Thymus (tissue), 11 donors: ENCODE measurements around the gene LRFN4. TPM values are rescaled to one million over a fixed set of nuclear protein-coding genes. Genes with fewer than 3 reads are reported as not detected.
A peak's percentile ranks its signal among the peaks of the same experiment; 100 is the strongest.

Source experiments
- DNase-seq, 9 donors: peaks; one replicate each; pipeline ENCODE4 v3.0.0-alpha.2; 2013; ENCODE audit warnings: low spot score in 9 of 9, low read depth in 6 of 9, missing footprints in 1 of 9
- H3K27ac ChIP-seq, 2 donors: one replicate each; pipeline ENCODE4 v1.5.1; 2013; ENCODE audit warnings: control low read depth in 1 of 2, low read depth in 1 of 2, low read length in 1 of 2, mild to moderate bottlenecking in 1 of 2, moderate library complexity in 1 of 2
- H3K27me3 ChIP-seq, 2 donors: one replicate each; pipeline ENCODE4 v1.5.1; 2013; ENCODE audit warnings: low read length in 1 of 2; ENCODE audit not compliant: control insufficient read depth in 2 of 2, insufficient read depth in 1 of 2
- H3K36me3 ChIP-seq, 2 donors: one replicate each; pipeline ENCODE4 v1.5.1; 2013; ENCODE audit warnings: low read length in 1 of 2, mild to moderate bottlenecking in 1 of 2, moderate library complexity in 1 of 2; ENCODE audit not compliant: control insufficient read depth in 2 of 2, insufficient read depth in 2 of 2
- H3K4me1 ChIP-seq, 2 donors: one replicate each; pipeline ENCODE4 v1.5.1; 2013; ENCODE audit warnings: low read length in 2 of 2; ENCODE audit not compliant: control insufficient read depth in 2 of 2, insufficient read depth in 2 of 2
- H3K4me3 ChIP-seq, 2 donors: one replicate each; pipeline ENCODE4 v1.5.1; 2013; ENCODE audit warnings: low read length in 2 of 2, control low read depth in 1 of 2, mild to moderate bottlenecking in 1 of 2
- H3K9me3 ChIP-seq, 2 donors: one replicate each; pipeline ENCODE4 v1.5.1; 2013; ENCODE audit warnings: low read length in 1 of 2, mild to moderate bottlenecking in 1 of 2; ENCODE audit not compliant: control insufficient read depth in 2 of 2, insufficient read depth in 1 of 2
- WGBS: extraction: QIAGEN DNeasy Blood & Tissue Kit; methylation state at CpG from one replicate; pipeline ENCODE4 v1.1.7; 2013; 5-methylcytosine and 5-hydroxymethylcytosine counted together
- polyA plus RNA-seq: library from polyadenylated mRNA; stranded (reverse); fragments of 200-250 nt; gene quantifications from one replicate; pipeline ENCODE4 v1.2.3, GENCODE V29; 2013
- total RNA-seq: library from RNA; stranded (reverse); fragments of 120-200 nt; gene quantifications from one replicate; pipeline ENCODE4 v1.2.4, GENCODE V29; 2013
- donor health status: healthy.

LRFN4 gene
- total and polyA plus RNA-seq, 2 donors: 10.7 to 20.1 TPM

- Histone ChIP-seq H3K27ac (no peak overlapping the region), H3K4me3 (no peak overlapping the region), H3K36me3 (peaks cover 0 to 3% of the 10 kb centered on the region in 2 donors), H3K9me3 (no peaks in the 10 kb centered on the region), H3K4me1 (peaks cover 4 to 8% of the 10 kb centered on the region in 2 donors), H3K27me3 (no peaks in the 10 kb centered on the region)
- DNase-seq: no peak
- 92% methylated on average over 35 of the region's 35 CpGs for WGBS
Observed at GRCh38 chr11:66864172-66864901, 7.5 kb downstream of the LRFN4 start.

GRCh38 chr11:66864924-66865697 lies 8.2 kb downstream of the LRFN4 start:
- peaks cover 4 to 8% of the 10 kb centered on the region in 2 donors for H3K4me1 ChIP-seq
- no peak for DNase-seq
- no peaks in the 10 kb centered on the region for H3K9me3 ChIP-seq
- no peaks in the 10 kb centered on the region for H3K27me3 ChIP-seq
- H3K27ac ChIP-seq: no peak overlapping the region
- peaks cover 0 to 3% of the 10 kb centered on the region in 2 donors for H3K36me3 ChIP-seq
- WGBS: 96% methylated on average over 23 of the region's 23 CpGs
- no peak overlapping the region for H3K4me3 ChIP-seq

- H3K36me3 ChIP-seq: no peaks in the 10 kb centered on the region
Observed at GRCh38 chr11:66866007-66866406, 9.1 kb downstream of the LRFN4 start.

GRCh38 chr11:66866511-66866986 lies 9.7 kb downstream of the LRFN4 start:
- no peak for DNase-seq
- WGBS: 92% methylated on average over 7 of the region's 7 CpGs

More at GRCh38 chr11:66866007-66866406, 9.1 kb downstream of the LRFN4 start:
- Histone ChIP-seq H3K27ac (no peak overlapping the region), H3K27me3 (no peaks in the 10 kb centered on the region), H3K4me1 (peaks cover 4 to 8% of the 10 kb centered on the region in 2 donors), H3K4me3 (no peak overlapping the region), H3K9me3 (no peaks in the 10 kb centered on the region)
- no peak for DNase-seq
- 96% methylated on average over 23 of the region's 23 CpGs for WGBS

GRCh38 chr11:66867425-66868040 lies 10.7 kb downstream of the LRFN4 start:
- WGBS: 92% methylated on average over 14 of the region's 14 CpGs
- Histone ChIP-seq H3K4me3 (no peak overlapping the region), H3K27me3 (no peaks in the 10 kb centered on the region)

More at GRCh38 chr11:66866511-66866986, 9.7 kb downstream of the LRFN4 start:
- Histone ChIP-seq H3K27me3 (no peaks in the 10 kb centered on the region), H3K9me3 (no peaks in the 10 kb centered on the region), H3K27ac (no peak overlapping the region), H3K4me3 (no peak overlapping the region), H3K36me3 (no peaks in the 10 kb centered on the region), H3K4me1 (peaks cover 4 to 8% of the 10 kb centered on the region in 2 donors)

GRCh38 chr11:66868082-66868725 lies 11.3 kb downstream of the LRFN4 start:
- no peaks in the 10 kb centered on the region for H3K9me3 ChIP-seq
- H3K27ac ChIP-seq: no peak overlapping the region
- DNase-seq: no peak
- H3K36me3 ChIP-seq: no peaks in the 10 kb centered on the region
- no peak overlapping the region for H3K4me3 ChIP-seq
- H3K27me3 ChIP-seq: no peaks in the 10 kb centered on the region
- WGBS: 93% methylated on average over 13 of the region's 13 CpGs
- peaks cover 4 to 8% of the 10 kb centered on the region in 2 donors for H3K4me1 ChIP-seq

More at GRCh38 chr11:66867425-66868040, 10.7 kb downstream of the LRFN4 start:
- H3K36me3 ChIP-seq: no peaks in the 10 kb centered on the region
- H3K27ac ChIP-seq: no peak overlapping the region
- DNase-seq: no peak
- H3K9me3 ChIP-seq: no peaks in the 10 kb centered on the region
- peaks cover 4 to 8% of the 10 kb centered on the region in 2 donors for H3K4me1 ChIP-seq

- Histone ChIP-seq H3K4me3 (no peak overlapping the region), H3K27ac (no peak overlapping the region), H3K9me3 (no peaks in the 10 kb centered on the region), H3K27me3 (no peaks in the 10 kb centered on the region), H3K36me3 (no peaks in the 10 kb centered on the region), H3K4me1 (peaks cover 4 to 8% of the 10 kb centered on the region in 2 donors)
- 38% methylated on average over 27 of the region's 27 CpGs for WGBS
- peak in 8 of 9 donors; percentile 34 to 85 (median 58) for DNase-seq
Observed at GRCh38 chr11:66868726-66869566, 12.1 kb downstream of the LRFN4 start.

GRCh38 chr11:66869567-66869870 lies 12.7 kb downstream of the LRFN4 start:
- WGBS: 96% methylated on average over 9 of the region's 9 CpGs

More at GRCh38 chr11:66869567-66869870, 12.7 kb downstream of the LRFN4 start:
- H3K27me3 ChIP-seq: no peaks in the 10 kb centered on the region
- H3K27ac ChIP-seq: no peak overlapping the region
- no peak overlapping the region for H3K4me3 ChIP-seq
- no peaks in the 10 kb centered on the region for H3K9me3 ChIP-seq
- H3K36me3 ChIP-seq: no peaks in the 10 kb centered on the region
- H3K4me1 ChIP-seq: peaks cover 4 to 8% of the 10 kb centered on the region in 2 donors
- DNase-seq: no peak
